Activated CD4-positive, CD25-positive, alpha-beta regulatory T cell (primary cell): ENCODE data around the gene MCEMP1.

ENCODE experiments used
- DNase-seq, 4 experiments: peaks; one replicate each; lab custom pipeline; 2025; lab: John Stamatoyannopoulos, UW

MCEMP1 gene, protein sequence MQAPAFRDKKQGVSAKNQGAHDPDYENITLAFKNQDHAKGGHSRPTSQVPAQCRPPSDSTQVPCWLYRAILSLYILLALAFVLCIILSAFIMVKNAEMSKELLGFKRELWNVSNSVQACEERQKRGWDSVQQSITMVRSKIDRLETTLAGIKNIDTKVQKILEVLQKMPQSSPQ

GRCh38 chr19:7676854-7677253 is at the start of gene MCEMP1:
TSS of gene MCEMP1 (plus strand) at chr19:7677090. CDS start at chr19:7677121, 31 bp downstream.
- no peak for DNase-seq

DNA sequence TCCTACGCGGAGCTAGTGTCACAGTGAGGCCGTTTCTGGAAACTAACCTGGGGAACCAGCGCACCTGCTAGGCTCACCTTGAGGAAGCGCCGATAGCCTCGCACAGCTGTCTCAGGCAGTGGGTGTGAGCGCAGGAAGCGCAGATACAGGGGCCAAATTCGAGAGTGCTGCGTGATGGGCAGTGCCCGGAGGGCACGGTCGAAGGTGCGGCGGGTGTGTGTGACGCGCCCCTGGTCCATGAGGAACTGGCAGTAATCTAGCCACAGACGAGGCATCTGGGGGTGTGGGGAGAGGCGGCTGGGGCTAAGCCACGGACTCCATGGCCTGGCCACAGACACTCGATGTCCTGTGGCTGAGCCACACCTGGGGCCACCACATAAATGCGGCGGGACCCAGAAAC is 49.7 kb upstream of the MCEMP1 start:
- no peak for DNase-seq

- no peak for DNase-seq
Observed at GRCh38 chr19:7628589-7629311, 48.1 kb upstream of the MCEMP1 start.

- peak; percentile 85 to 91 (median 87) for DNase-seq
Observed at GRCh38 chr19:7629347-7630054, 47.4 kb upstream of the MCEMP1 start, which contains the start of the genes PET100 and XAB2. TSS of gene PET100 (plus strand) at chr19:7629793. CDS start at chr19:7629834, 41 bp downstream. TSS of gene XAB2 (minus strand) at chr19:7629545. CDS start at chr19:7629527, 18 bp downstream.

DNA sequence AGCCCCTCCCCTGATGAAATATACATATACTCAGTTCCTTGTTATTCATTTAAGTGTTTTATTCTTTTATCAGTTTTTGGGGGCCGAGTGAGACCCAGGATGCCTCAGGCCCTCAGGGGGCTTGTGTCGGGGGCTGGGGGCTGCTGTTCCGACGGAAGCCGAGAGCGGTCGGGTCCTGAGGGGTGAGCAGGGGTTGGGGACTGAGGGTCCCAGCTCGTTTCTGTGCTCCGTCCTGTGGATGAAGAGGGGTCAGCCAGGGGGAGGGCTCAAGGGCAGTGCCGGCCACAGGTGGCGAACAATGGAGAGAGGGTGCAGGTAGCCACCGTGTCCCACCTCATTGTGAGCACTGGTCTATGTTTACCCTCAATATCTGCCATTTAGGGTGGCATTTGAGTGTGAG is 45.3 kb upstream of the MCEMP1 start:
- DNase-seq = no peak

GRCh38 chr19:7632340-7633203 is 44.3 kb upstream of the MCEMP1 start:
- no peak for DNase-seq

- DNase-seq = no peak
Observed at GRCh38 chr19:7633698-7634097, 43.2 kb upstream of the MCEMP1 start, which contains the start of gene PCP2. TSS of gene PCP2 (minus strand) at chr19:7633719. CDS start at chr19:7633457, 262 bp downstream.

DNA sequence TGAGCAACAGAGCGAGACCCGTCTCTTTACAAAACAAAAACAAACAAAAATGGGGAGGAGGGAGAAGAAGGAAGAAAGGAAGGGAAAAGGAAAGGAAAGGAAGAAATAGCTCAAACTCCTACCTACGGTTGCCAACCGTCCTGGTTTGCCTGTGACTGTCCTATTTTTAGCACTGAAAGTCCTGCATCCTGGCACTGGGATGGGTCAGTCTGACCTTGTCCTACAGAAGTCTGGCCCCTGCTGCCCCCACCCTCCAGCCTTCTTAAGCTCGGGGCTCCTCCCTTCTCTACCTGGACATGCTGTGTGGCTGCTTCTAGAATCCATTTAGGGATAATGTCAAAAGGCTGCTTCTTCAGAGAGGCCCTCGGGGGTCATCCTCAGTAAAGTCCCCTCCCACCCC is 41.2 kb upstream of the MCEMP1 start:
- no peak for DNase-seq

GRCh38 chr19:7636317-7636690 is 40.6 kb upstream of the MCEMP1 start:
- DNase-seq = no peak

GRCh38 chr19:7636691-7637373 is 40.1 kb upstream of the MCEMP1 start, which contains the start of gene STXBP2:
TSS of gene STXBP2 (plus strand) at chr19:7637110. CDS start at chr19:7637150, 40 bp downstream.
- peak; percentile 86 to 92 (median 88) for DNase-seq

- no peak for DNase-seq
Observed at GRCh38 chr19:7637374-7638256, 39.3 kb upstream of the MCEMP1 start.

GRCh38 chr19:7638802-7639465 is 38.0 kb upstream of the MCEMP1 start:
- DNase-seq = no peak

- no peak for DNase-seq
Observed at GRCh38 chr19:7639863-7640348, 37.0 kb upstream of the MCEMP1 start.

DNA sequence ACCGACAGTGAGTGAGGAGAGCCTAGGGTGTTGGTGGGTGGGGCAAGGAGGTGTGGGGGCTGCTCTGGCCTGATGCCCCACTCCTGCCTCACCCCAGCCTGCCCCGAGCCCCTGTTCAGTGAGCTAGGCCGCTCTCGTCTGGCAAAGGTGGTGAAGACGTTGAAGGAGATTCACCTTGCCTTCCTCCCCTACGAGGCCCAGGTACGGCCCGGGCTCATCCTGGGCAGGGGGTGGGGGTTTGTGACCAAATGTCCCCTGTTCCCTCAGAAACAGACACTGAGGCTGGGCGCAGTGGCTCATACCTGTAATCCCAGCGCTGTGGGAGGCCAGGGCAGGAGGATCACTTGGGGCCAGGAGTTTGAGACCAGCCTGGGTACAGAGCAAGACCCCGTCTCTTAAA is 36.1 kb upstream of the MCEMP1 start:
- DNase-seq = no peak

- no peak for DNase-seq
Observed at GRCh38 chr19:7641290-7642276, 35.3 kb upstream of the MCEMP1 start.

GRCh38 chr19:7642295-7643030 is 34.4 kb upstream of the MCEMP1 start:
- DNase-seq = no peak

DNA sequence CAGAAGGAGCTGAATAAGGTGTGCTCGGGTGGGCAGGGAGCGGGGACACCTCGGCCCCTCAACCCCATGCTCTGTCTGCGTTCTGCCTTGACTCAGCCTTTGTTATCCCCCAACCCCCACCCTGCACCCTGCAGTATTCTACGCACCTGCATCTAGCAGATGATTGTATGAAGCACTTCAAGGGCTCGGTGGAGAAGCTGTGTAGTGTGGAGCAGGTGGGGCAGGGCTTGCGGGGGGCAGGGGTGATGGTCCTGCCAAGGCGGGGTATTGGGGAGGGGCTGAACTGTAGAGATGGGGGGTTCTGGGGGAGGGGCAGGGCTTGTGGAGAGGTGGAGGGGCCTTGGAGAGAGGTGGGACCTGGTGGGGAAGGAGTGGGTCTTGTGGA is 33.9 kb upstream of the MCEMP1 start:
- DNase-seq = no peak
